Right lobe of liver (tissue), 4 donors: ENCODE data around the gene RHOC.

Source experiments
- POLR2A ChIP-seq: fragments of 450-650 bp; IDR thresholded peaks from one replicate; pipeline ENCODE4 v1.6.1; 2017; ENCODE audit warnings: antibody characterized with exemption, mild to moderate bottlenecking
- TF ChIP-seq, protein P1 (sequence below), 4 donors: fragments of 200-600 bp in 3 of 4; fragments of 450-650 bp in 1 of 4; IDR thresholded peaks; one replicate each; pipeline versions ENCODE4 v1.5.1 to v1.8.0; 2016 to 2022; ENCODE audit warnings: antibody characterized with exemption in 4 of 4, mild to moderate bottlenecking in 2 of 4
- donor health status: DM: no; HTN: no; CAD: no.
- donor health status: DM: no; HTN: no; CAD: no.
- donor health status: DM: no; HTN: yes; CAD: no.

DNA sequence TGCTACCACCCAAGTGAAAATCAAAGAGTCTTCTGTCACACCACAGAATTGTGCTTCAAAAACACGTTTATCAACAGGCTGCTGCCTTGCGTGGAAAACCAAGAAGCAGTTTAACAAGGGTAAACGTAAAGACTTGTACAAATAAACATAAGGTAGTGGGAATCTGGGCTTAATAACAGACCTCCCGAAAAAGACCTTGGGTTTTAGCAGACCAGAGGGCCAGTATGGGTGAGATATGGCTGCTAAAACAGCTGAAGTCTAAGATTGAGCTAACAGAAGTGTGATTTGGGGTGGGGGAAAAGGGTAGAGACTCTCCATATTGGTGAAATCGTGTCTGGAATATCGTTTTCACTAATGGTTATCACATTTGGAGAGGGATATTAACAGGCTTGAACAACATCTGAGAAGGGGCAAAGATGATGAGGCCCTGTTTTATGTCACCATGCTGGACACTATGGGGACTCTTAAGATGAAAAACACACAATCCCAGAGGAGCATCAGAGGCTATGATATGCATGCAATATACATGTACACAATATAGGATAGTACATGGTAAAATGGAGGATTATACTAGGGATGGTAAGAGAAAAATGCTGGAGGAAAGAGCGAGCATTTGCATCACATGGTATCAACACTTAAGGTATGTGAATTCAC, 31.1 kb downstream of the RHOC start:
- TF ChIP-seq, protein P1, sequence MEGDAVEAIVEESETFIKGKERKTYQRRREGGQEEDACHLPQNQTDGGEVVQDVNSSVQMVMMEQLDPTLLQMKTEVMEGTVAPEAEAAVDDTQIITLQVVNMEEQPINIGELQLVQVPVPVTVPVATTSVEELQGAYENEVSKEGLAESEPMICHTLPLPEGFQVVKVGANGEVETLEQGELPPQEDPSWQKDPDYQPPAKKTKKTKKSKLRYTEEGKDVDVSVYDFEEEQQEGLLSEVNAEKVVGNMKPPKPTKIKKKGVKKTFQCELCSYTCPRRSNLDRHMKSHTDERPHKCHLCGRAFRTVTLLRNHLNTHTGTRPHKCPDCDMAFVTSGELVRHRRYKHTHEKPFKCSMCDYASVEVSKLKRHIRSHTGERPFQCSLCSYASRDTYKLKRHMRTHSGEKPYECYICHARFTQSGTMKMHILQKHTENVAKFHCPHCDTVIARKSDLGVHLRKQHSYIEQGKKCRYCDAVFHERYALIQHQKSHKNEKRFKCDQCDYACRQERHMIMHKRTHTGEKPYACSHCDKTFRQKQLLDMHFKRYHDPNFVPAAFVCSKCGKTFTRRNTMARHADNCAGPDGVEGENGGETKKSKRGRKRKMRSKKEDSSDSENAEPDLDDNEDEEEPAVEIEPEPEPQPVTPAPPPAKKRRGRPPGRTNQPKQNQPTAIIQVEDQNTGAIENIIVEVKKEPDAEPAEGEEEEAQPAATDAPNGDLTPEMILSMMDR (IDR thresholded peaks at IDR 0.05) = no peak
- TF ChIP-seq POLR2A = no peak
